GM19351 (cell line): ENCODE measurements around the gene LCN1.
"Not testable (repeated sequence)": the region's sequence is repeated elsewhere in the genome, so short reads cannot be mapped to it uniquely, and the experiment has no call there.

ENCODE experiments used
- ATAC-seq: cut with Tn5 transposase; IDR thresholded peaks from one replicate; pipeline ENCODE4 v1.9.1; 2021; ENCODE audit warnings: mild to moderate bottlenecking, moderate library complexity; ENCODE audit not compliant: unreplicated experiment

The LCN1 gene

GRCh38 chr9:135522137-135522877 lies 1.1 kb downstream of the LCN1 start:
- no peak for ATAC-seq

GRCh38 chr9:135522931-135523330 lies 1.7 kb downstream of the LCN1 start:
- no peak for ATAC-seq

GRCh38 chr9:135523521-135524129 lies 2.4 kb downstream of the LCN1 start:
- no peak for ATAC-seq

DNA sequence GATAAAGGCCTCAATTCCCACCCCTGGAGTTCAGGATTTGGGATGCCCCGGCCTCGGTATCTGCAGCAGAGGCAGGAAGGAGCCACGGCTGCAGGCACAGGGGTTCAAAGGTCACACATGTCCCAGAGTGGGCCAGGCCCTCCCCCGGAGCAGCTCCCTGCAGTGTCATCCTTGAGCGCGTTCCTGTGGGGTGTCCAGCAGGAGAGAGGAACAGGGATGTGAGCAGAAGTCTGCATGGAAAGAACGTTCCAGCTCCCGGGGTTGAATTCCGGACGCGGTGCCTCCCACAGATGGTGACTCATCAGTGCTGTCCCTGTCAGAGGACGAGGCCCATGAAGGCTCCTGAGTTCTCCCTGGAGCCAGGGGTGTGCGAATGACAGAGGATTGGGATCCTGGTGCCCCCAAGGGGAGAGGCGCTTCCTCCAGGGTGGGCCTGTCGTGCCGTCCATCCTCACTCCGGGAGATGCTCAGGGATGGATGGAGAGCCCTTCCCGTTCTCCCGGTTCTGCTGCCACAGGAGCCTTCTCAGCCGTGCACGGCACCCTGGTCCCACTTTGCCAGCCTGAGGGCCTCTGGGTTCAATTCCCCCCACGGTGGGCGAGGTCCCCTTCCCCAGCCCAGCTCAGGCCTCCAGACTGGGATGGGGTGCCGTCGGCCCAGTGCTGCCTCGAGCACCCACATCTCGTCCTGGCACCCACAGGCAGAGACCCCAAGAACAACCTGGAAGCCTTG lies 3.1 kb downstream of the LCN1 start:
- ATAC-seq: no peak

DNA sequence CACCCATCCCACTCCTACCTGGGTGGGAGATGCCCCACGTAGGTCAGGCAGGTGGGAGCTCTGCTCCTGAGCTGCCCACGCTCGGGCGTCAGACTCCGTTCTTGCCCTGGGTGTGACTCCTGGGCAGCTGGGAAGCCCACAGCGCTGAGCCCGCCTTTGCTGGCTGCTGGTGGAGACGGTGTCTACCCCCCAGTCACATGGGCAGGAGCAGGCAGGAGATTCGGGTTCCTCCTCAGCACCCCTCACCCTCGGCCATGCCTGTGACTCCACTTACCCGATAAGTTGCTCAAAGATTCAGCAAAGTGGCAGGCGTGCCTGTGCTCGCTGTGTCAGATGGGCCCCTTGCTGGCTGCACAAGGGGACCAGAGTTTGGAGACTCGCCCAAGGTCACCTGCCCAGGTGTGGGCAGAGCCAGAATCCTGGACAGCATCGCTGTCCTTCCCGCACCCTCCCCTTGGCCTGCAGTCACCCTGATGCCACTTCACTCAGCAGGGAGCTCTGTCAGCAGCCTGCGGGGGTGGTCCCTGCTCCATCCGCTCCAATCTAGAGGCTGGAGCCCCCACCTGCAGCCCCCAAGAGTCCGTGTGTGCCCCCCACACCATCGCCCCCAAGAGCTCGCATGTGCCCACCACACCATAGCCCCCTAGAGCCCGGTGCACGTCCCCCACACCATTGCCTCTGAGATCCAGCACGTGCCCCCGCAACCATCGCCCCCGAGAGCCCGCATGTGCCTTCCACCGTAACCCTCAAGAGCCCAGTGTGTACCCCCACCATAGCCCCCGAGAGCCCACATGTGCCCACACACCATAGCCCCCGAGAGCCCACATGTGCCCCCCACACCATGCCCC lies 4.2 kb downstream of the LCN1 start:
- no peak for ATAC-seq

GRCh38 chr9:135526089-135526729 lies 5.0 kb downstream of the LCN1 start:
- ATAC-seq: no peak

DNA sequence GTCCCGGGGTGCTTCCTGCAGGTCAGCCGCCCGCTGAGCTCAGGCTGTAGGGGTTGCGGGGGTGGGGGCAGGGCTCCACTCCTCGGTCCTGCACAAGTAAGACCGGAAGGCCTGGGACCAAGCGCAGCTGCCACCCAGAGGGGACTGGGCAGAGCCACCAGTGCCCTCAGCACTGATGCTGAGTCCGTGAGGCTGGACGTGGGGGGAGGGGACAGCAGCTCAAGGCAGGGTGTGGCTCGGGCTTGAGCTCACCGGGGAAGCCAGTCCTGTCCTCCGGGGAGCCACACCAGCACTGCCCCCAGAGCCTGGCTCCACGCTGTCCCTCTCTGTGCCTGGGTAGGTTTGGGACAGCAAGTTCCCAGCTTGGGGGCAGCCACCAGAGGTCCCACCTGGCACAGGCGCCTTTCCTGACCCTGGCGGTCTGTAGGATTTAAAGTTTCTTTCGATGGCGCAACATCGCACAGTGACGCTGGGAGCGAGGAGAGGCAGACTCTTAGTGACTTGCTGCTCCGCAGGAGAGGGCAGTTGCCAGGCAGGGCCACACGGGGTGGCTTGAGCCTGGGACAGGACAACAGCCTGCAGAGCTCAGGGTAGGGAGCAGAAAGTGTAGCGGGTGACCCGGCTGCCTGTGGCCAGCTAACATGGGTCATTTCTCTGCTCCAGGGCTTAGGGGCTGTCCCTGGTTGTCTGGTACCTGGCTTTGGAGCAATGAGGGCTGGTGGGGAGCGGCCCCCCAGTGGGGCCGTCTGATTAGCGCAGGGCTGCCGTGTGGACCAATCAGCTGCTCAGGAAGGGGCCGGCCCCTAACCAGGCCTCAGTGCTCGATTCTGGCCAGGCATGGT lies 5.7 kb downstream of the LCN1 start:
- no peak for ATAC-seq

GRCh38 chr9:135528842-135529435 lies 7.7 kb downstream of the LCN1 start:
- ATAC-seq: not testable (repeated sequence)

- no peak for ATAC-seq
Measured at GRCh38 chr9:135530146-135530545, 8.9 kb downstream of the LCN1 start.

GRCh38 chr9:135531096-135531495 lies 9.9 kb downstream of the LCN1 start:
- no peak for ATAC-seq

- ATAC-seq: no peak
Measured at GRCh38 chr9:135533113-135533512, 11.9 kb downstream of the LCN1 start.

DNA sequence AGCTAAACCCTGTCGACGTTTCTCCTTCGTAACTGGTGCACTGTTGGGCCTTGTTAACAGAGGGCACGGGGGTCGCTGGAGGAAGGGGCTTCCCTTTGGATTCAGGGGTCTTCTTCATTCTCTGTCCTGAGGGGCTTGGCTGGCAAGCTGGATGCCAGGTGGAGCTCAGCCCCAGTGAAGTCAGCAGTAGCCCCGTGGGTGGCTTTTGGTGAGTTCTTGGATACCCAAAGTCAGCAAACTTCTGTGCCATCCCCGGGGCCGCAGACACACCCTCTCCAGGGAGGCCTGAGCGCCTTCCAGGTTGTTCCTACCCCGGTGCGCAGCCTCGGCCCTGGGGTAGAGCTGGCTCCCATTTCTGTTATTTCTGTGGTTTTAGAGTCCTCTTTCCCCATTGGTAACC lies 12.4 kb downstream of the LCN1 start:
- ATAC-seq: no peak

- ATAC-seq: not testable (repeated sequence)
Measured at GRCh38 chr9:135534192-135534711, 13.0 kb downstream of the LCN1 start.

GRCh38 chr9:135534826-135535225 lies 13.6 kb downstream of the LCN1 start:
- not testable (repeated sequence) for ATAC-seq

DNA sequence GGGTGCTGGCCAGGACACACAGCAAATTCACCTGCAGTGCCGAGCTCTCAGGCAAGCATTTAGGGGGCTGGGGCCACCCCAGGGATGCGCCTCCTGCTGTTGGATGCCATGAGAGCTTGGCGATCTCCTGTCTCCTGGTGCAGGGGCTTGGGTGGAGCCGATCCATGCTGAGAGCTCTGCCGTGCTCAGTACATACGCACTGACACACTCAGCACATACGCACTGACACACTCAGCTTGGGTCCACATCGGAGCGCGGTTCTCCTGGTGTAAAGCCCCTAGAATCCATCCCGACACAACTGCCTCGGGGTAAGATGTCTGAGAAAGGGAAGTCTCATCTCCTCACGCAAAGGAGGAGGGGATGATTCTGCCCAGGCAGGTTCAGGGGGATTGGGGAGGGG lies 14.4 kb downstream of the LCN1 start:
- ATAC-seq: not testable (repeated sequence)

- ATAC-seq: no peak
Measured at GRCh38 chr9:135536216-135536615, 15.0 kb downstream of the LCN1 start.

DNA sequence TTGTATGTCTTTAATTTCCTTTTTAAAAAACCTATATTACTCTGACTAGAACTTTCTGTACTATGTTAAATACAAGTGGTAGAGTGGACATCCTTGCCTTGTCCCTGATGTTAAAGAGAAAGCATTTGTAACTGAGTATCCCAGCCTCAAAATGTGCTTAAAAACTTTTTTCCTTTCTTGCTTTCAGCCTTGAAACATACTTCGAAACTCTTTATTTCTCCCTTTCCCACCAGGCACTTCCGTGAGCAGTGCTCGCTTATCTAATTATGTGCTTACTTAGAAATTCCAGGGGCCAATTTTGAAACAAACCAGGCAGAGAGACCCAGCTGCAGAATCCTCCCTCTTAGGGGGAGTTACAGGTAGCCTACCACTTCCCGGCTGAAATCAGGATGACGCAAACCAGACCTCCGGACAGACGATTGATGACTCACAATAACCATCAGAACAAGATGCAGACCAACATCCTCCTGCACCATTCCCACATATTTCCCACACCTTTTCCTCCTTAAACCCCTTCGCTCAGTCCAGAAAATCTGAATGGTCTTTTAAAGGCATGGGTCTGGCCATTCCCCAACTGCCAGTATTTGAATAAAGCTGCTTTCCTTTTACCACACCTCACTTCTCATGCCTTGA lies 22.1 kb downstream of the LCN1 start:
- ATAC-seq: not testable (repeated sequence)

GRCh38 chr9:135544981-135545635 lies 23.9 kb downstream of the LCN1 start:
- ATAC-seq: no peak
